Thyroid gland (tissue), 4 donors: ENCODE results near the gene ARHGEF4.

Experiments
- POLR2A ChIP-seq, 2 donors: fragments of 450-650 bp; IDR thresholded peaks; one replicate each; pipeline ENCODE4 v1.6.1; 2017; ENCODE audit warnings: antibody characterized with exemption in 2 of 2, mild to moderate bottlenecking in 2 of 2, moderate library complexity in 1 of 2
- TF ChIP-seq, protein P1 (sequence below), 6 experiments: fragments of 200-600 bp in 3 of 6; fragments of 450-650 bp in 3 of 6; sonication (generic) in 3 of 6; IDR thresholded peaks; one replicate each; pipeline ENCODE4 v1.5.1; 2016 to 2019; ENCODE audit warnings: antibody characterized with exemption in 6 of 6, mild to moderate bottlenecking in 2 of 6, inconsistent platforms in 1 of 6, moderate library complexity in 1 of 6

DNA sequence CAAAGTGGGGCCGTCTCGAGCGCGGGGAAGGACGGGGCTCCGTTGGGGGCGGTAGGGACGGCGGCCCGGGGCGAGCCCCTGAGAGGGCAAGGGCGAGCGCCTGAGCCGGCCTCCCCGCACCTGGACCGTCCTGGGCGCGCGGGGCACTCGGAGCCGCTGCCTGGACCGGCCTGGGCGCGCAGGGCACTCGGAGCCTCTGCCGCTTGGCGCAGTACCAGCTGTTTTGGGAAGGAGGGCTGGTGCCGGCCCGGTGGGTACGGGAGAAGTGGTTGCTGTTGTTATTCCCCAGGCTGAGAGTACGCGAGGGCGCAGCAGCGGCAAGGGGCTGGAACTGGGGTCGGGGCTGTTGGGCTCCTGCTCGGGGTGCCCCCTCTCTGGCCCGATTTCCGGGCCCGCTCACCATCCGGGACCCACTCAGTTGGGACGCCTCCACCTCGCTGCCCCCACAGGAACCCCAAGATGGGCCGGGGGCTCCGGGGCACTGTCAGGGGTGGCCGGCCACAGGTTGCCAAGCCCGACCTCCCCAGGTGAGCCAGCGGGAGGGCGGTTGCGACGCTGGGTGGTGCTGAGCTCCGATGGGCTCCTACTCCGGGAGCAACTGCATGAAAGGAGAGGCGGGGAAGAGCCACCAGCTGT lies 579 bp downstream of the ARHGEF4 start:
- TF ChIP-seq, protein P1, sequence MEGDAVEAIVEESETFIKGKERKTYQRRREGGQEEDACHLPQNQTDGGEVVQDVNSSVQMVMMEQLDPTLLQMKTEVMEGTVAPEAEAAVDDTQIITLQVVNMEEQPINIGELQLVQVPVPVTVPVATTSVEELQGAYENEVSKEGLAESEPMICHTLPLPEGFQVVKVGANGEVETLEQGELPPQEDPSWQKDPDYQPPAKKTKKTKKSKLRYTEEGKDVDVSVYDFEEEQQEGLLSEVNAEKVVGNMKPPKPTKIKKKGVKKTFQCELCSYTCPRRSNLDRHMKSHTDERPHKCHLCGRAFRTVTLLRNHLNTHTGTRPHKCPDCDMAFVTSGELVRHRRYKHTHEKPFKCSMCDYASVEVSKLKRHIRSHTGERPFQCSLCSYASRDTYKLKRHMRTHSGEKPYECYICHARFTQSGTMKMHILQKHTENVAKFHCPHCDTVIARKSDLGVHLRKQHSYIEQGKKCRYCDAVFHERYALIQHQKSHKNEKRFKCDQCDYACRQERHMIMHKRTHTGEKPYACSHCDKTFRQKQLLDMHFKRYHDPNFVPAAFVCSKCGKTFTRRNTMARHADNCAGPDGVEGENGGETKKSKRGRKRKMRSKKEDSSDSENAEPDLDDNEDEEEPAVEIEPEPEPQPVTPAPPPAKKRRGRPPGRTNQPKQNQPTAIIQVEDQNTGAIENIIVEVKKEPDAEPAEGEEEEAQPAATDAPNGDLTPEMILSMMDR (IDR thresholded peaks at IDR 0.05) = no peak
- no peak for TF ChIP-seq POLR2A (IDR thresholded peaks at IDR 0.05)
